Fibroblast of skin of back (primary cell): Measurements from ENCODE around the gene OGFOD1.

Experiments used
- DNase-seq: peaks from one replicate; pipeline ENCODE4 v3.0.0-alpha.2; 2013

Gene OGFOD1

DNA sequence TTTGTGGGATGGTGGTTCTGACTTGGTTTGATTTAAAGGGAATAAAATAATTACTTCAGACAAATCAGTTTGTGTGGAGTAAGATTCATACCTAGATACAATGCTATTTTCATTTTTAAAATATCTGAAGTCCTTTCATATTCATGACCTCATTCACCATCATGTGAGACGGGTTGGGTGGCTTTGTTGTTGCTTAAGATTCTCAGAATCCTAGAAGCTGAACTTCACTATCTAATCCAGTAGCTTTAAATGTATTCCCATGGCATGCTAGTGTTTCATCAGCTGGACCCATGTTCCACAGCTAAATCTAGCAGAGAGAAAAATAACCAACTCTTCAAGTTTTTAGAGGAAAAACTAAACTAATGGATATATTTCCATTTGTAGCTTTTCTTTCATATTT is 23.3 kb upstream of the OGFOD1 start:
- DNase-seq = no peak

DNA sequence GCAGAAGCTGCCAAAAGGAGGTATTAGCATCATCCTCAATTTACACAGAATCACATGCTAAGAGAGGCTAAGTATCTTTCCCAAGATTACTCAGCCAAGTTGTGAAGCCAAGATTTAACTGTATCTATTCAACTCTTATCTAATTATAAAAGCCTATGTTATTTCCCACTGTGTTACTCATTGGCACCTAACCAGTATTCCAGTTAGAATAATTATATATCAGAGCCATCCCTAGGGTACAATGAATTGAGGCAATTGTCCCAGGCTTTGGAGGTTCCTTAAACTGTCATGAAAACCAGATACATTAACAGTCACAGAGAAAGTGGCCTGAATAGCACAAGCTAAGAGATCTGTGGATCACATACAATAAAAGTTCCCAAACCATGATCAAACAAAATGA is 15.1 kb upstream of the OGFOD1 start:
- DNase-seq = no peak

DNA sequence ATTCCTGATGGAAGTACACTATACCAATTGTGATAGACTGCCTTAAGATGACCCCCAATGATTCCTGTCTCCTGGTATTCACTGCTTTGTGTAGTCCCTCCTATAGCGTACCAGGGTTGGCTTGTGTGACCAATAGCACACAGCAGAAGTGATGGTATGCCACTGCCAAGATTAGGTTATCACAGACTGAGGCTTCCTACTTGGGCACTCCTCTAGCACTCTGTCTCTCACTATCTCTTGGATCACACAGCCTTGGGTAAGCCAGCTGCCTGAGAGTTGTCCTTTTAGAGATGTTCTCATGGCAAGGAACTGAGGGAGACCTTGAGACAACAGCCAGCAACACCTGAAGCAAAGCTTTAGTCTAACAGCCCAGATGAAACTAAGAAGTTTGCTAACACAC is 13.3 kb upstream of the OGFOD1 start:
- no peak for DNase-seq

DNA sequence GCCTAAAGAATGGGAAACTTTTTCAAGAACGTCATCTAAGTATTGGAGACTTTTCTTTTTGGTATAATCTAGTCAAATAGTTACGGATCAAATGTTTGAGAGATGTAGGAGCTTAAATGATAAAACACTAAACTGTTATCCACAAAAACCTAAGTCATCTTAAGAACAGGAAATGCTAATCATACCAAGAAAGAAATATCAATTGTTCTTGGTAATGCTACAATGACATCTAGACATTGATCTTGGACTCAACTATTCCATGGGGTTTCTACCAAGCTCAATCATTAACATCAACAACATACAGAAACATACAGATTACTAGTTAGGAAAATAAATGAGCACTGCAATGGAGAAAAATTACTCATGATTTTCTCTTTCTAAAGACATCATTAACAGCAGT is 4.1 kb upstream of the OGFOD1 start:
- no peak for DNase-seq

DNA sequence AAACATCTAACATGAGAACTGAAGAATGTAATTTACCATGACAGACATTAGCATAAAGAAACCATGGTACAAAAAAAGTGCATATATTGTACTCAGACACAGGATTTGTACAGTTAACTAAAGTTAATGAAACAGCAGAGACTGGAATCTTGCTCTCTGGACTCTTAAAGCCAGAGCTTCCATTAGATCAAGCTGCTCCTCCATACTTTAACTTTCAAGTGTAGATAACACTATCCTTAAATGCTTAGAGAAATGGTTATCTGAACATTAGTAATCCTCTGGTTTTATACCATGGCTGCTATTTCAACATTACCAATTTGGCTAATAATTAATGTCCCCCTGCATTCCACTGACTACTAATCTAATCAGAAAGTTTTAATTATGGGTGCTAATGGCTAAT is 3.3 kb upstream of the OGFOD1 start:
- DNase-seq = no peak

DNA sequence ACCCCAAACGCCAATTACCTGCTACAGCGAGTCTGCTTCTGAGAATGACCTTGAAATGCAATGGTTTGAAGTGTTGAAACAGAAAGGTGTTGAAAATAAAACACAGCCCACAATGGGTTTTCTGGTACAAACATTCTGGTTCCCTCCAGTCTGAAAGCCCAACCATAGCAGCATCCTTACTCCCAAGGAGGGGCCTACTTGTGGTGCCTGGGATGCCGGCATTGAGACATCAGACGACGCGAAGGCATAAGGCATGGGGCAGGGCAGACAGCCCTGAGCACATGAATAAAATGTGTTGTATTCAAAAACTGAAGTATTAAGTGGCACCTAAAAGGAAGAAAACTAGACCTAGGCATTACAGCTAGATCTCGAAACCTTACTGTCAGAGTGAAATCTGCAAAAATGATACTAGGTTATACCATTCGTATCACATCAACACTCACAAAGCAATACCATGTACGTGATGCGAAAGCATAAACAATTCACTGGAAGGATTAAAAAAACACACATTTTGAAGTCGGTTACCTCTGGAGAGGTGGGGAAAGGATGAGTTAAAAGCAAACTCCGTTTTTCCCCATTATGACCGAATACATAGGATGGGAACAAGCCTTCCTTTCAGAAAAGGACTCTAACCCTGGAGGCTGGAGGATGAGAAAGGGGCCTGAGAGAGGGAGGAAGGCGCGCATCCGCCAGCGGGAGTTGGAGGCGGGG is 924 bp upstream of the OGFOD1 start:
- no peak for DNase-seq

DNA sequence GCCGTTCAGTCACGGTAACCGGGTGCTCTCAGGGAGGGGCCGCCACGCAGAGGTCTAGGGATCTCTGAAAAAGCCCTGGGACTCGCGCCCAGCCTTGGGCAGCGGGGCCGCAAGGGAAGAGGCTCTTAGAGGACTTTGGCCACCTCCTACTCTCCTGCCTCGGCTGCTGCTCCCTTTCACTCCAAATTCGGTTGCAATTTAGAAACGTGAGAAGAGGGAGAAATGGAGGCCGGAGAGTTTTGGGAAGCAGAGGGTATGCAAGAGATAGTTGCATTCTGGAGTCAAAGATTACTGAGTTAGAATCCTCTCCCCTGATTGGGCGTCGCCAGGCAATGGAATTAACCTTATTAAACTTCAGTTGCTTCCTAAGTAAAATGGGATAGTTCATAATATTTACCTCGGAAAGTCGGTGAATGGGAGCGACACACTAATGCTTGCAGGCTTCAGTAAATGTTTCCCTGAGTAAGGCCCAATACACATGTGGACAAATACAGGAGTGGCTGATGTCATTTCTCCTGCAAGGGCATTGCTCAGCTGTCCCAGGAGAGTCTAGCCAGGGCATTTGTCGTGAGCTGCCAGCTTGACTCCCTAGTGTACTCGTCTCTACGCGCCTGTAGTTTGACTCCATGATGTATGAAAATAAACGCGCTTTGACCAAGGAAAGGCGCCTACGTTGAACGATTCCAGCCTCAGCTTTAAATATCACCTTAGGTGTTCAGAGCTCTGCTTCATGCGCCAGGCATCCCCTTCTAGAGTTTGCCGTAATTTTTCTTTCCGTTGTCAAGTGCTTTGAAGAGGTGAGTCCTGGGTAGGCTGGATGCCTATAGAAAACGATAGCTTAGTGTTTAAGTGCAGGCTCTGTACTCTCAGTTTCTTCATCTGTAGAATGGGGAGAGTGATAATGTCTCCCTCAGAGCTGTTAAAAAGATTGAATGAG is 667 bp downstream of the OGFOD1 start:
- peak; percentile 71 for DNase-seq

DNA sequence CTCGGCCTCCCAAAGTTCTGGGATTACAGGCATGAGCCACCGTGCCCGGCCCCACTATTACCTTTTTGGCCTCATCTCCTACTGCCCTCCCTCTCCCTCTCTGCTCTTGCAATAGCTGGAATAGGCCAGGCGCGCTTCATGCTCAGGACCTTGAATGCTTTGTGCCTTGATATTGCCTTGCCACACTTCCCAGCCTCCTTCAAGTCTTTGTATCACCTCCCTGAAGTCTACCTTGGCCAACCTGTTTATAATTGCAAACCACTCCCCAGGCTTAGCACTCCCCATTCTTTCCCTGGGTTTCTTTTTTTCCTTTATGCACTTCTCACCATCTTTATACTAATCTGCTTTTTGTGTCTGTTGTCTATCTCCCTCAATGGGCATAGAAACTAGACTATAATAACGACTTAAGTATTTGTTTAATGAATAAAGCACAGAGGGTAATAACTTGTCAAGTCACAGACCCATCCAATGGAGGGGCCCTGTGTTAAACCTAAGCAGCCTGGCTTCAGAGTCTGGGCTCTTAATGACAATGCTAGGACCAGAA is 6.6 kb downstream of the OGFOD1 start:
- no peak for DNase-seq

DNA sequence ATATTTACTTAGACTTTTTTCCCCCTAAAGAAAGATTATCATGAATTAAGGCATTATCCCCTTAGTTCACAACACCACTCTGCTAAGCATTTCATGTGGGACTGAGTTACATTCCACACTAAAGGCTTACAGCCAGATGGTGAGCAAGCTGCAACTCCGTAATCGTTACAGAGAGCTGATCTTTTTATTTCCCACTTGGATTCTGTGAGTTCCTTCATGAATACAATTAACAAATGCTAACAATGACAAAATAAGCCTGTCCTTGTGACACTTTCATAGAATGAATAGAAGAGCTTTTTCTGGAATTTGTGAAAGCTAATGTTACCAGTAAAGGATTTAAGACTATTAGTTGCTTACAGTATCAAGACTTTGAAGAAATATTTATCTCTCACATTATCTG is 8.7 kb downstream of the OGFOD1 start:
- no peak for DNase-seq

DNA sequence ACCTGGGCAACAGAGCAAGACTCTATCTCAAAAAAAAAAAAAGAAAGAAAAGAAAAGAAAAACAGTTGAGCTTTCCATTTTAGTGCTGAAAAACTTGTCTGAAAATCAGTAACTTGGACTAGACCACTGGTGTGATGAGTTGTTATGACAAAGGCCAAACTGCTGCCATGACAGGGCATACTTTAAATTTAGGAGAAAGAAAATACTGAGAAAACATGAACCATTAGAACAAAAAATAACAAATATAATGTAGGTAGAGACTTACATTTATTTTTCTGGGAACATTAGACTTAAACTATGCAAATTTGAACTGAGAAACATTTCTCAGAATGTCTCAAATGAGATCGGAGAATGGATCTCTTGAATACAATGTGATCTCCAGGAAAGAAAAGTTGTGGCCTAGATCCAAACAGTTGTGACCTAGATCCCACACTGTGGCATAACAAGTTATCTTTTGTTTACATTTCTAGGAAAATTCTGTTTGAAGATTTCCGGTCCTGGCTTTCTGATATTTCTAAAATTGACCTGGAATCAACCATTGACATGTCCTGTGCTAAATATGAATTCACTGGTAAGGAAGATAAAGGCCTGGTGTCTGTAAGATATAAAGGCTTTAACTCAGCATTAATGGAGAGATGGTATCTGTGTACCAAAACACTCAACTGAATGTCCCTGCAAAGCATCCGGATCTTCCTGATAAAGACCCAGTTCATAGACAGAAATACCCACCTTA is 10.9 kb downstream of the OGFOD1 start:
- no peak for DNase-seq

DNA sequence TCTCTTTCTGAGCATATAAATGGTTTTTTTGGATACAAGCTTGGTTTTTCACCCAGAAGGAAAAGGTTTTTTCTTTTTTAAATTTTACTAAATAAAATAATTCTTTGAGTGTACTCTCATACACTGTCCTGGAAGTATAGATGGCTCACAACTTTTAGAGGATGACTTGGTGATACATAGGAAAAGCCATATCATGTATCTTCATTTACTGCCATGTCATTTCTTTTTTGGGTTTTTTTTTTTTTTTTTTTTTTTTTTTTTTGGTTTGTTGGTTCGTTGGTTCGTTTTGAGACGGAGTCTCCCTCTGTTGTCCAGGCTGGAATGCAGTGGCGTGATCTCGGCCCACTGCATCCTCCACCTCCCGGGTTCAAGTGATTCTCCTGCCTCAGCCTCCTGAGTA is 11.8 kb downstream of the OGFOD1 start:
- no peak for DNase-seq

DNA sequence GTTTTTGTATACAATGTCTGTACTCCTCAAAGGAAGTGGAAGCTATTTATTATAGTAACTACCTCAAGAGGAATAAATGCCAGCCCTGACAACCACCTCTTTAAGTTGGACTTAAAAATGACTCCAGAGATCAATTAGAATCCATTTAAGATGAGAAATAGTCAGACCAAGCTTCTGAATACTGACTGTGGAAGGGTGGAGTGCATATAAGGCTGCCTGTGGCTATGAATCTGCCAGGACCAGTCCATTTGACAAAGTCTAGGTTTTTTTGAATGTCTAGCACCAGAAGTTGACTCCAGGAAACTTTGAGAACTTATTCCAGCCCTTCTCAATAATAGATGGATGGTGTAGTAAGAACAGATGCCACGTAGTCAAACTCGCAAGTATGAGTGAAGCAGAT is 15.0 kb downstream of the OGFOD1 start:
- no peak for DNase-seq

DNA sequence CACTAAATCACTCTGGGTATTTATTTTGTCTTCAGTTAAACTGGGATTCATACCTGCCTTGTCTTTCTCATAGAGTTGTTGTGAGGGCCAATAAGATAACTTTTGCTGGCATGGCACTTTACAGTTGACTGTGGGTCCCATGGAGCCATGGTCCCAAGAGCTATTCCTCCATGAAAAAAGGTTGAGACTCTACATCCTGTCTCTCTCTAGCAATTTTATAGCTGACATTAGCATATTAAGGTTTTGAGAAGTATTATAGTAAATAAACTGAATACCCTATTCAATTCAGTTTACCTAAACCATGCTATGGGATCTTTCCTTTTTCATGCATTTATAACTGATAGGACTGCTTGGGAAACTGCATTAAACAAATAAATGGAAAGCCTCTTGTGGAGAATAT is 17.4 kb downstream of the OGFOD1 start:
- no peak for DNase-seq

DNA sequence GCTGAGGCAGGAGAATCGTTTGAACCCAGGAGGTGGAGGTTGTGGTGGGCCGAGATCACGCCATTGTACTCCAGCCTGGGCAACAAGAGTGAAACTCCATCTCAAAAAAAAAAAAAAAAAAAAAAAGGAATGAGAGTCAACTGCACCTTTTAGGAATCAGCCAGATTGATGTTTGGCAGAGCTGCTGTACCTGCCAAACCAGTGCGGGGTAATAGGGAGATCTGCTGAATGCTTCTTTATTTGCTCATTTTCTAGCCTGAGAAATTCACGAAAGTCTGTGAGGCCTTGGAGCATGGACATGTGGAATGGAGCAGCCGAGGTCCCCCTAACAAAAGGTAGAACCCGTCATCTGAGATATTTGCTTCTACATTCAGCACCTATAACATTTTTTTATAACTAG is 18.4 kb downstream of the OGFOD1 start:
- no peak for DNase-seq

DNA sequence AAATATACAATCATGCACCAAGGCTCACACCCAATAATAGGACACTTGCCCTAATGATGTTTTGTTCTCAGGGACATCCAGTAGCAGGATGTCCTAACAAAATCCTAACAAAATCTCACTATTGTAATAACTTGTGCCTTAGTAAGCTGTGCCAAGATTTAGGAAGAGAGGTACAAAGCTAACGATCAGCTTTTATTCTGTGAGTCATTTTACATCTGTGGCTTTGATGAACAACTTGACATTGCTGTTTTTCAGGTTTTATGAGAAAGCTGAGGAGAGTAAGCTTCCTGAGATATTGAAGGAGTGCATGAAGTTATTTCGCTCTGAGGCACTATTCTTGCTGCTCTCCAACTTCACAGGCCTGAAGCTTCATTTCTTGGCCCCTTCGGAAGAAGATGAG is 18.9 kb downstream of the OGFOD1 start:
- DNase-seq = no peak

DNA sequence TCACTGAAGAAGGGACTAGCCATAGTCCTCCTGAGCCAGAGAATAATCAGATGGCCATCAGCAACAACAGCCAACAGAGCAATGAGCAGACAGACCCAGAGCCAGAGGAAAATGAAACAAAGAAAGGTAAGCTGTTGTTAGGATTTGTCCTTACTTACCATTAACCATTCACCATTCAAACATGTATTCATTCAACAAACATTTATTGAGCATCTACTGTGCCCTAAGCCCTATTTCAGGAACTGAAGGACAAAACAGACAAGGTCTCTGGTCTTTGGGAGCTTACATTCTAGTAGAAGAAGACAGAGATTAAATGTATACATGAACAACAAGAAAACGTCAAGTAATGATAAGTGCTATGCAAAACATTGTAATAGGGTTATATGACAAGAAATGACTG is 19.3 kb downstream of the OGFOD1 start:
- no peak for DNase-seq

DNA sequence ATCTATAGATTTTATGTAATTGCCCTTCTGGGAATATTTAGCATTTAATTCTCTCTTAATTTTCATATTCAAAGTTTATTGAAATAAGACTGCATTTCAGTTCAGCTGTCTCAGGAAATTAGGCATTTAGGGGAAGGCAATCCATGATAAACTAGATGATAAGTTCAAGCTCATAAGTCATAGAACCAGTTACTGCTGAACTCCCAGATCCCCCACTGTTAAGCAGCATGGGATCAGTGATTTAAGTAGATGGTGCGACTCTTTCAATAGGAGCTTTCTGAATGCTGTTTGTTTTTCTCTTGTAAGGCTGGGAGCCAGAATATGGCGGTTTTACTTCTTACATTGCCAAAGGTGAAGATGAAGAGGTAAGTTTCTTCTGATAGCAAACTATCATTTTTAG is 23.8 kb downstream of the OGFOD1 start:
- no peak for DNase-seq

DNA sequence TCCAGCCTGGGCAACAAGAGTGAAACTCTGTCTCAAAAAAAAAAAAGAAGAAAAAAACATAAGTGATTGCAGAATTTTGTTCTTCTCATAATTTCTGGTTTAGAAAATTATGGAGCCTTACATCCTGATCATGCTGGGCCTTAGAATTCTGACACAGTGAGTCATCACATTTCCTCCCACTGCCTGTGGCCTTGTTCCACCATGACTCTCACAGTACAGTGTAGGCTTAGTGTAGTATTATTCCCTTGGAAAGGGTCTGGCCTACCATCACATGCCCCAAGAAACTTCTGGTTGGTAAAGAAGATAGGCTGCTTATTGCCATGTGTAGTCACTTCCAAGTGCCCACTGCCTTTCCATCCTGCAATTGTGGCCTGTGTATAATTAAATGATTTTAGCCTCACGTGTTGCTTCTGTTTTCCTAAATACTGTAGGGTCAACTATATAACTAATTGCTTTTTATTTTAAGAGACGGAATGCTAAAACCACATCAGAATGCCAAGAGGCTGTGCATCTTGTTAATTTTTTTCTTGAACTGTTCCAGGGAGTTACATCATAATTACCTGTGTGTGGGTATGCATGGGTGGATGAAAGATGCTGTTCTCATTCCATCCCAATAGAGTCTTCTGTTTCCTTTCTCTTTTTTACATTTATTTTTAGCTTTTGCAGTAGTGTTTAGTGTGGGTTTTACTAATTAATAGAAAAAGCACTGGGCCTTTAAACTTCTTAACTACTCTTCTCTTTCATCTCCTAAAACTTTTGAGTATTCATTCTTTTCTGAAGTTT is 25.9 kb downstream of the OGFOD1 start:
- DNase-seq = peak; percentile 93

DNA sequence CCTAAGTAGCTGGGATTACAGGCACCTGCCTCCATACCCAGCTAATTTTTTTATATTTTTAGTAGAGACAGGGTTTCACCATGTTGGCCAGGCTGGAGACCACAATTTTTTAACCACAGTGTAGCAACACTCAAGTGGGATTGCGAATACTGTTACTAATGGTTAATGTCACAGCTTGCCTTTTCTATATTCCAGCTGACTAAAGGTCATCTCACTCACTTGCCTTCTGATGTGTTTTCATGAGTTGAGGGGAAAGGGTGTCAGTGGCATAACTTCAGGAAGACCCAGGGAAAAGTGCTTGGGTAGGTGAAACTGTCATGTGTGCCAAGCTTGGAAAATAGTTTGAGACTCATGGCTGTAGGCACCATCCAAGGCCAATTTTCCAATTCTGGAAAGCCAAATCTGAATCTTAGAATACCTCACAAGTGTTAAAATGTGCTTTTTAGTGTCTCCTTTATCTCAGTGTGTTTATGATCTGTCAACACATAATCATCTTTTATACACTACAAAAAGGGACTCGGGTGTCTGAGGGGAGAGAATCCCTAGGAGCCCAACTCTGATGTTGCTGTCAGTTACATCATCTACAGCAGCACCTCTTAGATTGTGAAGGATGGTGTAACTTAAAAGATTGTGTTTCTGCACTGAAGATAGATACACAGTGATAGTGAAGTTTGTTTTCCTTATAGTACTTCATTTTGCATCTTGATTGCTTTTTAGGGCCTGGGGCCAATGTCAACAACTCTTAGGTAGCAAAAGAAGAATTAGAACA is 27.1 kb downstream of the OGFOD1 start:
- DNase-seq = peak; percentile 5

DNA sequence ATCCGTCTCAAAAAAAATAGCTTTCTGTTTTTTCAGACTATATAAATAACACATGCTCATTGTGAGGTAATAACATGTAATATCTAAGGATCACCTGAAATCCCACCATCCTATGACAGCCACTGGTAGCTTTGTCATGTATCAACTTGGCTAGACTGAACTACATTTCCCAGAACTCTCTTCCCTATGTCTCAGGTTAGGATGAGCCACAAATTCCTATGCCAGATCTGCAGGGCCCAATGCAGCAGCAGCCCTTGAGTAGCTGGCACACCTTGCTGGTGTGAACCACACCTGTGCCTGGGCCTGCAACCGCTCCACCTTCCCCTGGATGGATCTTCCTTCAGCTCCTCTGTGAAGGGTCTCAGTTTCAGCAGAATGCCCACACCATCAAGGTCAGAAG is 28.1 kb downstream of the OGFOD1 start:
- DNase-seq = no peak

DNA sequence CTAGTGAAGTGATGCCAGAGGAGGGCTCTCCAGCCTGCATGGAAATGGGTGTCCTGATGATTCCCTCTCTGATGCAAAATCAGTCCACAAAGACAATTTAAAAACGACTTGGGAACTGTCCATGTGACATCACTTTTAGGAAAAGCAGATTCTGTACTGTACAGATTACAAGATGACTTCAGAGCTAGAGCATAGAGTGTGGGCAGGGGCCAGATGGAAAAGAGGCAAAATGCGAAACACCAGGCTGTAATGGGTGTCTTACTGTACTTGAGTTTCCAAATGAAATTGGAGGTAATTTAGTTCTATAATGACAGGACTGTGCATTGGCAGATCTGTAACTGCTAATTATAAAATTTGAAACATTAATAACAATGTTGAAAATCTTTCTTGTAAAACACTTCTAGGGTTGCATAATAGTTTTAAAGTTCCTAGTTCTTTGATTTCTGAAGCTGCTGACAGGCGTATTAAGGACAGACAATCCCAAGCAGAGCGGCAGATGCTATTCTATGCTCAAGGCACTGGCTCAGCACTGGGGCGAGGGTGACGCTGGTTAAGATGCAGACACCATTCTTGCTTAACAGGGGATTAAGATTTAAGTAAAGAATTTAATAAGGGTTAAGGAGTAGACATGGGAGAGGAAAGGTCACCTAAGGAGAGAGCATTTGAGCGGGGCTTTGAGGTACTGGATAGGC is 29.6 kb downstream of the OGFOD1 start:
- DNase-seq = no peak
